Measurements from ENCODE around the gene ALKBH3.
A peak's percentile ranks its signal among the peaks of the same experiment; 100 is the strongest.

ALKBH3 gene

DNA sequence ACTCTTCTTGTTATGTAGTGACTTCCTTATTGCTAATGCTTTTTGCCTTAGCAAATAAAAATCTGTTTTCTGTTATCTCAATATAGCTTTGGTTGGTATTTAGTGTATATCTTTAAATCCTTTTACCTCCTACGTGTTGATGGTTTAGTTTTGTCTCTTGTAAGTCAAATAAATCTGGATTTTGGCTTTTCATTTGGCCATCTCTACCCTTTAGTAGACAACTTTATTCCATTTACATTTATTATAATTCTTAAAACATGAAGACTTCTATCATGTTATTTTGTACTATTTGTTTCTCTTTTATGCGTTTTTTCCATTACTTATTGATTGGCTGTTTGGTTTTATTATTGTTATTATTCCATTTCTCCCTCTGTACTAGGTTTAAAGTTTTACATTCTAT, 19.5 kb upstream of the ALKBH3 start:
- TF ChIP-seq, protein P1, sequence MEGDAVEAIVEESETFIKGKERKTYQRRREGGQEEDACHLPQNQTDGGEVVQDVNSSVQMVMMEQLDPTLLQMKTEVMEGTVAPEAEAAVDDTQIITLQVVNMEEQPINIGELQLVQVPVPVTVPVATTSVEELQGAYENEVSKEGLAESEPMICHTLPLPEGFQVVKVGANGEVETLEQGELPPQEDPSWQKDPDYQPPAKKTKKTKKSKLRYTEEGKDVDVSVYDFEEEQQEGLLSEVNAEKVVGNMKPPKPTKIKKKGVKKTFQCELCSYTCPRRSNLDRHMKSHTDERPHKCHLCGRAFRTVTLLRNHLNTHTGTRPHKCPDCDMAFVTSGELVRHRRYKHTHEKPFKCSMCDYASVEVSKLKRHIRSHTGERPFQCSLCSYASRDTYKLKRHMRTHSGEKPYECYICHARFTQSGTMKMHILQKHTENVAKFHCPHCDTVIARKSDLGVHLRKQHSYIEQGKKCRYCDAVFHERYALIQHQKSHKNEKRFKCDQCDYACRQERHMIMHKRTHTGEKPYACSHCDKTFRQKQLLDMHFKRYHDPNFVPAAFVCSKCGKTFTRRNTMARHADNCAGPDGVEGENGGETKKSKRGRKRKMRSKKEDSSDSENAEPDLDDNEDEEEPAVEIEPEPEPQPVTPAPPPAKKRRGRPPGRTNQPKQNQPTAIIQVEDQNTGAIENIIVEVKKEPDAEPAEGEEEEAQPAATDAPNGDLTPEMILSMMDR (IDR thresholded peaks at IDR 0.05; ENCODE audit: control insufficient read depth, insufficient read depth, low read depth, low read length, missing control alignments): no peak
- H3K4me3 ChIP-seq (ENCODE audit: control insufficient read depth, low read depth, low read length): no peak overlapping the region
- no peak for DNase-seq (ENCODE audit: low read depth)

DNA sequence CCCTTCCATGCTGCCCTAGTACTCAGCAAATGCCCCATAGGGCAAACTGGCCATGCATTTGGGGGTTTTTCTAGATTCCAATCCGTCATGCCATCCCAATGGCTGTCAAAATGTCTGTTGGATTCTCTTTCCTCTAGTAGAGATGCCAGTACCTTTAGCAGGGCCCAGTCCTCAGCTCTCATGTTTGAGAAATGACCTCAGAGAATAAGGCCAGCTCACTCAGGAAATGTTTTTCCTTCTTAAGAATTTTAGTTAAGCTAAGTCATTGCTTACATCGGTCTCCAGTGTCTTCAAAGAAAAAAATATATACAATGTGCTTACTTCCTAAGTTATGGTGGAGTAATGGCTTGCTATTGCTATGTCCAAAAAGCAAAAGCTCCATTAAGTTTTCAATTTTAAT, 14.1 kb upstream of the ALKBH3 start:
- TF ChIP-seq, protein P1 (IDR thresholded peaks at IDR 0.05; ENCODE audit: control insufficient read depth, insufficient read depth, low read depth, low read length, missing control alignments): no peak
- H3K4me3 ChIP-seq (ENCODE audit: control insufficient read depth, low read depth, low read length): no peak overlapping the region
- DNase-seq (ENCODE audit: low read depth): no peak

DNA sequence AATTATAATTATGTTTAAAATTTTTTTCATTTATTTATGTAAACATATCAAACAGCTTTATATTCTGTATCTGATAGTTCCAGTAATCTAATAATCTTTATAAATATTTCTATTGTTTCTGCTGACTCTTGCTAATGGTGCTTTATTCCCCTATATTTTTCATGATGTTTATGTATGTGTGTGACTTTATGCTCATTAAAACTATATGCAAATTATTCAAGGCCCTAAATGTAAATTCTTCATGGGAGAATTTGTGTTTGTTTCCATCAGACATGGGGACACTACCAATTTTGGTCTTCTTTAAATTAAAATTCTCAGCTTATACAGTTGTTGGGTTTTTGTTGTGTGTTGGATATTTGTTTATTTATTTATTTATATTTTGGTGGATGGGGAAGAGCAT, 13.7 kb upstream of the ALKBH3 start:
- DNase-seq (ENCODE audit: low read depth): no peak
- TF ChIP-seq, protein P1 (IDR thresholded peaks at IDR 0.05; ENCODE audit: control insufficient read depth, insufficient read depth, low read depth, low read length, missing control alignments): no peak
- no peak overlapping the region for H3K4me3 ChIP-seq (ENCODE audit: control insufficient read depth, low read depth, low read length)

DNA sequence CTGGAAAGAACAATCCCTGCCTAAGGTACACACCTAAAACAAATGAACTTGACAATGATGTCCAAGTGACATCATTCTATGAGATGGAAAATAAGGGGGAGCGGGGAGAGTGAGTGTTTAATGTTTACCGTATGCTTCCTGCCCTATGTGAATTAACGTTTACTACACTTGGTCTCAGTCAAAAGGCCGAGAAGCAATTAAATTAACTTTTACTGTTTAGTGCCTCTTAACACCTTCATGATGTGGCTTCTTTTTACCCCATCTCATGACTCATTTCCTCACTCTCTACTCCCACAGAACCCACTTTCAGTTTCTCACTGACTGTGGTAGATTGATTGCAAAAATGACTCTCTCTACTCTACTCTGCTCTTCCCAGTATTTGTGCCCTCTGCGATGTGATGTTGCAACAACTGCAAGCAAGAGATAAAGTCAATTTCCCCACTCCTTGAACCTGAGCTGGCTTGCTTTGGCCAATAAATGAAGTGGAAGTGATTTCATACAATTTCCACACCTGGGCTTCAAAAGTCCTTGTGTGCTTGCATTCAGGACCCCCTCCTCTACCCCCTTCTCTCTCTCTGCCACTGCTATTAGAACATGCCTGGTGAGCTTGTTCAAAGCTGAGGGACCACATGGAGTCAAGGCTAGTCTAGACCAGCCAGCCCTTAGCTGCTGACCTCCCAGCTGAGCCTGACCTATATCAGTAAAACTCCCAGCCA, 11.6 kb upstream of the ALKBH3 start:
- no peak overlapping the region for H3K4me3 ChIP-seq (ENCODE audit: control insufficient read depth, low read depth, low read length)
- TF ChIP-seq, protein P1 (IDR thresholded peaks at IDR 0.05; ENCODE audit: control insufficient read depth, insufficient read depth, low read depth, low read length, missing control alignments): no peak
- DNase-seq (ENCODE audit: low read depth): peak; percentile 70

DNA sequence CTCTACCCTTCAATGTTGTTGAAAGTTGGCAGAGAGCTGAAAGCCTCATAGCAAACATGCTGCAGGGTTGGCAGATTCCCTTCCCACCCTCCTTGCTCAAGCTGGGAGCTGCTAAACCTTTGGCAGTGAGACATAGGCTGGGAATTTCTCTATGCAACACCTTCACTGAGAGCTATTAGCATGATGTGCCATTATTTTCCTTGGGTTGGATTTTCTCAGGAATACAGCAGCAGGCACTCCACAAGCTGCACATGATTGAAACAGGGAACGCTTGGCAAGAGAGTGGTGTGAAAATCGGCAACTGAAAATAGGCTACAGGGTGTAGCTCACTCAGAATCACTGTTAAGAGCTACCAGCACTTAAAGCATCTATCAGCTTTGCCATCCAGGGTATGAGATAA, 9.6 kb upstream of the ALKBH3 start:
- H3K4me3 ChIP-seq (ENCODE audit: control insufficient read depth, low read depth, low read length): no peak overlapping the region
- TF ChIP-seq, protein P1 (IDR thresholded peaks at IDR 0.05; ENCODE audit: control insufficient read depth, insufficient read depth, low read depth, low read length, missing control alignments): no peak
- DNase-seq (ENCODE audit: low read depth): no peak

DNA sequence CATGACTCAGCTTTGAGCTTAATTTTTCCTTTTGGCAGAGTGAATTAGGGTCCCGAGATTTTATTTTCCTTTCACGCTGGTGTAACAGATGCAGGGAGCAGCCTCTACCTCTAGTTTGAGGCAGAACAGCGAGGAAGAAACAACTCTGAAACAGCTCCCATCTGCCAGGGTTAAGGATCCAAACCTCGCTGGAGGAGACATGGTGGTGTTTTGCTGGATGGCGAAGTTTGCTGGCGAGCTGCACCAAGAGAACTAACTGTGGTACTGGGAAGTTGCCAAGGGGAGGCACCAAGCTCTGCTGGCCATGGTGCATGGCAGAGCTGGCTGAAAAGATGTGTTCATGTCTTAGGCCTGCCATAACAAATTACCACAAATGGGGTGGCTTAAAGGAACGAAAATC, 7.6 kb upstream of the ALKBH3 start:
- H3K4me3 ChIP-seq (ENCODE audit: control insufficient read depth, low read depth, low read length): no peak overlapping the region
- TF ChIP-seq, protein P1 (IDR thresholded peaks at IDR 0.05; ENCODE audit: control insufficient read depth, insufficient read depth, low read depth, low read length, missing control alignments): no peak
- no peak for DNase-seq (ENCODE audit: low read depth)

All from AG09309 (cell line).